CD4-positive, alpha-beta T cell treated with Interleukin-1 beta for 1 hour (primary cell): ENCODE results near the gene PDHX.
"Not testable (repeated sequence)": the region's sequence is repeated elsewhere in the genome, so short reads cannot be mapped to it uniquely, and the experiment has no call there.

ENCODE experiments used
- DNase-seq, 2 donors: peaks; one replicate each; pipeline ENCODE4 v3.0.0-alpha.2; 2020 to 2022

Gene PDHX

GRCh38 chr11:34911676-34912075, 4.7 kb upstream of the PDHX start:
- DNase-seq: no peak

- not testable (repeated sequence) for DNase-seq
Measured at GRCh38 chr11:34913556-34913955, 2.9 kb upstream of the PDHX start.

GRCh38 chr11:34915136-34916014, 1.0 kb upstream of the PDHX start:
- DNase-seq: no peak

GRCh38 chr11:34916843-34917770, 689 bp downstream of the PDHX start:
- no peak for DNase-seq

- no peak for DNase-seq
Measured at GRCh38 chr11:34921156-34921555, 4.7 kb downstream of the PDHX start.

GRCh38 chr11:34924714-34925113, 8.3 kb downstream of the PDHX start:
- DNase-seq: no peak

GRCh38 chr11:34926101-34926830, 9.8 kb downstream of the PDHX start:
- DNase-seq: peak in 1 of 2 donors; percentile 68

GRCh38 chr11:34926831-34927132, 10.4 kb downstream of the PDHX start:
- no peak for DNase-seq

- no peak for DNase-seq
Measured at GRCh38 chr11:34928268-34928959, 12.0 kb downstream of the PDHX start.

GRCh38 chr11:34928960-34929680, 12.7 kb downstream of the PDHX start:
- DNase-seq: no peak

- DNase-seq: no peak
Measured at GRCh38 chr11:34929794-34930763, 13.7 kb downstream of the PDHX start.

GRCh38 chr11:34936945-34937629, 20.7 kb downstream of the PDHX start:
- DNase-seq: no peak

- DNase-seq: no peak
Measured at GRCh38 chr11:34938611-34939010, 22.2 kb downstream of the PDHX start.

GRCh38 chr11:34940026-34940677, 23.7 kb downstream of the PDHX start:
- no peak for DNase-seq

GRCh38 chr11:34941688-34942087, 25.3 kb downstream of the PDHX start:
- no peak for DNase-seq

- no peak for DNase-seq
Measured at GRCh38 chr11:34944692-34945091, 28.3 kb downstream of the PDHX start.

- DNase-seq: no peak
Measured at GRCh38 chr11:34948696-34949095, 32.3 kb downstream of the PDHX start.

GRCh38 chr11:34953955-34954354, 37.5 kb downstream of the PDHX start:
- DNase-seq: no peak

GRCh38 chr11:34957206-34957605, 40.8 kb downstream of the PDHX start:
- DNase-seq: no peak
